NCI-H2107 treated with DMSO at 0.1 percent for 48 hours (cell line): ENCODE results near the gene PHACTR2.

ENCODE experiments used
- DNase-seq: peaks from one replicate; lab custom pipeline; 2025; ENCODE audit not compliant: unreplicated experiment; lab: John Stamatoyannopoulos, UW

Gene PHACTR2

DNA sequence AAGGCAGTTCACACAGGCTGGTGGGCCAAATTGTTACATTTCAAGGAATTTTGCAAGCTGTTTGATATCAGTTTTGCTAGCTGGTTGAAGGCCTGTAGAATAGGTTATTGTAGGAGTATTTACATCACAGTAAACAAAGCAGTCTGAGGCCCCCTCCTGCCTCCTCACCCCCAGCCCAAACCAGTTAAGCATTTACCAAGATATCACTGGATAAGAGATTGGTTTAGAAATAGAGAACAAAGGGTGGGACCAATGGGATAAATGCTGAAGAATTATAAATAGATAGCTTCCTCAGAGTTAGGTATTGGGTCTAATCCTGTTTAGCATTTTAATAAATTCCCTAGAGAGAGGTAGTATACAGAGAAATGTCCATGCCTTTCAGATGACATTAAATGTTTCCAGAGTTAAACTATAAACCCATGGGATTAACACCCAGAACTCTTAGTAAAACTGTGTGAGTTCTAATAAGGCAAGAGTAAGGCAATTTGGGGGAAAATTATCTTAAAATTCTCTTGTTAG is 2.3 kb upstream of the PHACTR2 start:
- DNase-seq = no peak

DNA sequence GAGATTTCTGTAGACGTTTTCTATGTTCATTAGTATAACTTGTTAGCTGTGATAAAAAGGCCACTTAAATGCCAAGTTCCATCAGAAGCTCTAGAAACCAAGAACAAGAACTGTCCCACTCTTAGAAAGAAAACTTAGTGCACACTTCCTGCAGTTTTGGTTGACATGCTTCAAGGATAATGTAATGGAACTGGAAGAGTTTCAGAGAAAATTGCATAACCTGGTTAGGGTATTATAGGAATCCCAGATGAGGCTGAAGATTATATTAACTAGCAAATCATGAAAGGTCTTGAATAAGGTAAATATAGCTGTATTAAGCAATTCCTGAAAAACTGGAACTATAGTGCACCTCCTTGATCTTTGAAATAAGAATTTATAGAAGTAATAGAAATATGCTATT is 1.8 kb upstream of the PHACTR2 start:
- no peak for DNase-seq

DNA sequence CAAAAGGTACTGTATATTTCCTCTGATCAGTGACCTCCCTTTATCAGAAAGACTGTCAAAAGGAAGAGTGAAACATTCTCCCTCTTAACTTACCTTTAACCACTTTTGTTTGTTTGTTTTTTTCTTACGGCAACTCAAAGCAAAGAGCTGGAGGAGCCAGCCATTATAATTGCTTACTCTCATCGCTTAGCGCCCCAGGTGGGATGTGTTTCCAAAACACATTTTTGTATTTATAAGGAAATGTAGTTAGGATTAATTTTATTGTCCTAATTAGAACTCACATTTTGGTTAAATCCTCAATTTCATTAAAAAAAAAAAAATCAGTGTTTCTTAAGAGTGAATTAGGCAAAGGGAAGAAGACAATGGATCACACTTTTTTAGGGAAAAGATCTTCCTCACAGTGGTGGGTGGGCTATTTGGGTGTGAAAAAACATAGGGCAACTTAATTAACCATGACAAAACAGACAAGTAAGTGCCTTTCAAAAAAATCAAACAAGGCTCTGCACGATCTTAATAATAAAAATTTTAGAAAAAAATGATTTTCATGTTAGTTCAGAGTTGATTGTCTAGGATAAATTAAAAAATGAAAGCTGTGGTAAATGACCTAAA is 1.2 kb upstream of the PHACTR2 start:
- no peak for DNase-seq

DNA sequence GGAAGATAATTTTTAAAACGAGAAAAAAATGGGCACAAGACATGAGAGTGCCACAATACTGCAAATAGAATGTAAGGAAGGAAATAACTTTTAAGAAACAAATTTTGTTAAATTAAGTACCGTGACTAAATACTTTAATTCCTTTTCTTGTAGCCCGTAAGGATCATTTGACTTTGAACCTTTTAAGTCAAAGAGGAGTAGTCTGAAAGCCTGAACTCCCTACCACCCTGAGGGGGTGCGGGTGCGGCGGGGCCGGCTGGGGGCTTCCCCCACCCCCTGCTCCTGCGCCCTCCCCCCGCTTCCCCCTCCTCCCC is 231 bp upstream of the PHACTR2 start:
- no peak for DNase-seq

DNA sequence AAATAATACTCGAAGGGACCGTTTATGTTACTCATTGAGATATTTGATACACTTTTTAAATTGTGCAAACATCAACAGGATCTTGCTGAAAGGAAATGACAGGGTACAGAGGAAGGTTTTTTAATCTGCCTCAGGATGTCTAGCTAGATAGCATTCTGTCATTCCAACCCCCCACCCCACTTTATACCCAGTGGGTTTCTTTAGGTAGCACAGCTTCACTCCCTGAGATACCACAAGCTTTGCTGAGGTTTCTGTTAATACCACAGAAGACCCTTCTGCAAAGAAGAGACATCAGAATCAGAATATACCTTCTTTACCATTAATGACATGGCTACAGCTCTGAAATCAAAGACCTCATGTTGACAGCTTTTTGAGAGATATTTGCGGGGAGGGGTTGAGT is 1.3 kb downstream of the PHACTR2 start:
- DNase-seq = no peak

DNA sequence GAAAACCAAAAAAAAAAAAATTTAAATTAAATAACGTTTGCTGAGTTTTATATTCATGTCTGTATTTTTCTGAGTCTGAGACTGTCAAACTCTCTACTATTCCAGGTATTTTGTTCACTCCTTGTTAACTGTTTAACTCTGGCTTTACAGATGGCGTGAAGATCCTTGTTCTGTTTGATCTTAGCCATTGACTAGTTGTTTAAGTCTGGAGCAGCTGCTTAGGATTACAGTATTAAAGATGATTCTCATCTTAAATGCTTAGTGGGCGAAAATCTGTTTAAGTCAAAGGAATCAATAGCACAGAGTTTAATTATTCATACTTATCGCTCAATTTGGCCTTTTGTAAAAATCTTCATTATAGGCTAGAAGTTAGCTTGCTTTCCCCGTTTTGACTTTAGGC is 2.4 kb downstream of the PHACTR2 start:
- DNase-seq = no peak

DNA sequence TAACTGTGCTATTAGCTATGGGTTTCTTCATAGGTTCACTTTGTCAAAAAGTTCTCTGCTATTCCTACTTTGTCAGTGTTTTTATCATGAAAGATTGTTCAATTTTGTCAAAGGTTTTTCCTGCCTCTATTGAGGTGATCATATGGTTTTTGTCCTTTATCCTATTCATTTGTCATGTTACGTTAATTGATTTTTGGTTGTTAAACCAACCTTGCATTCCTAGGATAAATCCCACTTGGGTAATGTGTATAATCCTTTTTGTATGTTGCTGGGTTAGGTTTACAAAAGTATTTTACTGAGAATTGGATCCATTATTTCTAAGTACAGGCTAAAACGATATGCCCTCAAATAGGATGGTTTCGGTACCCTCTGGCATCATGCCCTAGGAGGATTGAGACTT is 5.0 kb downstream of the PHACTR2 start:
- no peak for DNase-seq

DNA sequence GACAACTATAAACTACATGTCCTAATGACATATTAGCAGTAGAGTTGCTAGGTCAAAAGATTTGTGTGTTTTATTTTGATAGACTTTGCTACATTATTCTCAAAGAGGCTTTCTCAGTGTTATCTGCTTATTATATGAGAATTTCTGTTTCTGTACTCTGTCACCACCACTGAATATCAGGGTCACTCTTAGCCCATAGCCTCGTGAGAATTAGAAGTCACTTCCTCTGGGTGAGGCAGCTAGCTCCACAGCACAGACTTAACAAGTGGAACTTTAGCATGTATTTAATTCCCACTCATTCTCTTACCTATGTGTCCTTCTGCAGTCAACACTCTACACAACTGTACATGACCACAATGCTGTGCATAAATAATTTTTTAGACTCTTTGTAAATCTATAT is 6.7 kb downstream of the PHACTR2 start:
- no peak for DNase-seq

DNA sequence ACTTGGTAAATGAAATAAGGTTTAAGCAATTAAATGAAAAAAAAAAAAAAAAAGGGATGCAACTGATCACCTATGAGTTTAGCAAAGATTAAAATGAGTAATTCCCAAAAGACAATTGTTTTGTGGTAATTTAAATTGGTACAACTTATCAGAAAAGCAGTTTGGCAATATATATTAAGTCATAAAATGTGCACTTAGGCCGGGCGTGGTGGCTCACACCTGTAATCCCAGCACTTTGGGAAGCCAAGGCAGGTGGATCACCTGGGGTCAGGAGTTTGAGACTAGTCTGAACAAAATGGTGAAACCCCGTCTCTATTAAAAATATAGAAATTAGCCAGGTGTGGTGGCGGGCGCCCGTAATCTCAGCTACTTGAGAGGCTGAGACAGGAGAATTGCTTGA is 7.9 kb downstream of the PHACTR2 start:
- DNase-seq = no peak

DNA sequence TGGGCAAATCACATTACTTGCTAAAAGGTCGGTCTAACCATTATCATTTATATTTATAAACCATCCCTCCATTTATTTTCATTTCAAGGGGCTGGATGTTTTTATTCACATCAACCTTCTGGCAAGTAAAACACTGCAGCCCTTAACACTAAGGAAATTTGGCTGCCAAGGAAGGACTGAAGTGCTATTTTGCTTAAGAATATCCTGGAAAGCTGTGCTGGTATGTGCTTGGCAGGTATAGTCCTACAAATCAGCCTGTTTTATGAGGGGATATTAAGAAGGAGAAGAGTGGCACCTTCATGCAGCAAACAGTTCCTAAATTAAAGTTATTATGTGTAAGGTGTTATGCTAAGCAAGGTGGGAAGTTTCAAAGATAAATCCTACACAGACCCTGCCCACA is 9.8 kb downstream of the PHACTR2 start:
- no peak for DNase-seq

DNA sequence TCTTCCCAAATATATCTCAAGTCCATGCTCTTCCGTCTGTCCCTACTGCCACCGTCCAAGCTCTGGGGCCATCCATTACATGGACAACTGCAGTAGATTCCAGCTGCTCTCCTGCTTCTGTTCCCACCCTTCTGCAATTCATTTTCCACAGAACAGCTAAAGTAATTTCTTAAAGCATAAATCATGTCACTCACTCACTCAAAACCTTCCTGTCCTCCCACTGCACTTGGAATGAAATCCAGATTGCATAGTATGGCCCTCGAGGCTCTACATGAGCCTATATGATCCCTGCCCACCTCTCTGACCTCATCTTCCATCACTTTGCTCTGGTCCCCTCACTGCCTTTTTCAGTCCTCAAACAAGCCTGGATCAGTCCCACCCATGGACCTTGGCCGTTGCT is 10.9 kb downstream of the PHACTR2 start:
- no peak for DNase-seq

DNA sequence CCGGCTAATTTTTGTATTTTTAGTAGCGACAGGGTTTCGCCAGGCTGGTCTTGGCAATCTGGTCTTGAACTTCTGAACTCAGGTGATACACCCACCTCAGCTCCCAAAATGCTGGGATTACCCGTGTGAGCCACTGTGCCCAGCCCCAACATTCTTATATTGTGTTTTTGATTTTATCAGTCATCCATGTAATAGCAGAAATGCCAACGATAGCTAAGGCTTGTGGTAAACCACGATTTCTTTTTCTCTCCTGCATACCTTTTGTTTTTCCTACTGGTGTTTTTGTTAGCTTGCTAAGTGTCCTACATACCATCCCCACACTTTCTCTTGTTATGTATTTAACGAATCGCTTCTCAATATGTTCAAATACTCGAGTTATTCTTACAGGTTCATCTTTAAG is 12.1 kb downstream of the PHACTR2 start:
- DNase-seq = no peak

DNA sequence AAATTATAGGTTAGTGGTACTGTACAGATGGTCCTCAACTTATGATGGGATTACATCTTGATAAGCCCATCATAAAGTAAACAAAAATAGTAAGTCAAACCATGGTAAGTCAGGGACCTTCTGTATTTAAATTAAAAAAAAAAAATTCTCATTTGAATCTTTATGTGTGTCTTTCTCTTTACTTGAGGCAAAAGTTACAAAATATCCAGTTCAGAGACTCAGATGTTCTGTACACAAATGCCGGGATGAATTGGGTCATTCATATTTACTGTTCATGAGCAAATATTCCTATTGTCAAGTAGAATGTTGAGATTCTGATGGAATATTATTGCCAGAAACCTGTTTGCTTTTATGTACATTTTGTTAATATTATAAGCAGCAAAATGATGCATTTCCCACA is 13.4 kb downstream of the PHACTR2 start:
- DNase-seq = no peak

DNA sequence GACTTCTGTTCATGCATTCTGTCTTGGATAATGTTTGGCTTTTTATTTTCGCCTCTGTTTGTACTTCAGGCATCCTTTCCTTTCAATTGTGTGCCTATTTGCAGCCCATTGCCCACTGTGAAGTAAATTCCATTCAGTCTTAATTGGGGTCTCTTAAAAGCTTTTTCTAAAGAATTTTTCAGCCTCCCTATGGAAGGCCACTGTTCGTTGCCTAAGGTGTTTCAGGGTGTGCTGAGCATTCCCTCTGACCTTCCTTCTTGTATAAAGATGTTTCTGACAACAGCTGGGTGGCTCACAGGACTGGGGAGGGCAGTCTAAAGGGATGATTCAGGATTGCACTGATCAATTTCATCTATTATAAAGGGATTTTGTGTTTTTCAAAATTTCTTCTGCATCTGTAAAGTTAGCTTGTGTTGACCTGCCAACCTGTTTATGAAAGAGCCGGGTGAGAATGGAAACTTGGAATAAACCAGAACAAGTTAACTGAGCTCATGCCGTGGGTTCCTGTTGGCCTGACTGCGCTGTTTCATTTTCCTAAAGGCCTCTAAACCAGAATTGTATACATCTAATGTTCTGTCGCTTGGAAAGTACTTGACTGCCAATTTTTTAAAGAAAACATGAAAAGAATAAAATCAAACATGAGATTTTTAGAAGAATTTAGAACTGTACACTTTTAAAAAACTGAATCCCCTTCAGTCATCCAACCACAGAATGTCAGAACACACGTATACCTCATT is 14.3 kb downstream of the PHACTR2 start:
- no peak for DNase-seq

DNA sequence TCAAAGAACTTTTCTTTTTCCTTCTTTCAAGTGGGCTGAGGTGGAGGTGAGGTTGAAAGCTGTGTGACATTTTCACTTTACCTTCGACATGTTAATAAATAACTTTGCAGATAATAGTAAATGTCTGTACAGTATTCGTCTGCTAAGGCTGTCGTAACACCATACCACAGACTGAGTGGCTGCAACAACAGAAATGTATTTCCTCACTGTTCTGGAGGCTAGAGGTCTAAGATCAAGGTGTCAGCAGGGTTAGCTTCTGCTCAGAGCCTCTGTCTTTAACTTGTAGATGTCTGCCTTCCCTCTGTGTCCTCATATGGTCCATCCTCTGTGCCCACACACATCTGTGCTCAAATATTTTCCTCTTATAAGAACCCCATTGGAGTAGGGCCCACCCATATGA is 14.9 kb downstream of the PHACTR2 start:
- no peak for DNase-seq

DNA sequence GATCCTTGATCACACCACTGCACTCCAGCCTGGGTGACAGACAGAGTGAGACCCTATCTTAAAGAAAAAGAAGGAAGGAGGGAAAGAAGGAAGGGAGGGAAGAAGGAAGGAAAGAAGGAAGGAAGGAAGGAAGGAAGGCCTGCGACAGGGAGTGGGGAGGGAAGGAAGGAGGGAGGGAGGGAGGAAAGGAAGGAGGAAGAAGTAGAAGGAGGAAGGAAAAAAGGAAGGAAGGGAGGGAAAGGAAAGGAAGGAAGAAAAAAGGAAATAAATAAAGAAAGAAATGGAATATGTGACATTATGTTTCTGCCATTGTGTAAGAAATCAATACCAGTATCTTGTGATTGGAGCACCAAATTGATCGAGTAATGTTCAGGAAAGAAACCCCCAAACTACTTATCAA is 16.2 kb downstream of the PHACTR2 start:
- DNase-seq = no peak

DNA sequence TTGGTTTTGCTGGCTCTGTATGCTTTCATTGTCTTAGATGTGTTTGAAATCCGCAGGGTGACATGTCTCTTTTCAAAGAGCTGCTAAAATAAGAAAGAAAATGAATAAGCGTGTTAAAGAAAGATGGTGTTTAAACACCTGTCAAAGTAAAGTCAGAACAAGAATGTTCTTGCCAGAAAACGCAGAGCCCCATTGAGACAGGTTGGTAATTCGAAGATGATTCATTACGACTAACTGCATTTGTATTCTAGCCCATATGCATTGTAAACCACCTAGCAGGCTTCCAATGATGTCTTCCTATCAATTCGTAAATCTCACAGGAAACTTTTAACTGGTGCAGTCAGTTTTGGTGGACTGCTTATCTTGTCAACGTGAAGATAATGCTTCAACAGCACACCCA is 16.8 kb downstream of the PHACTR2 start:
- DNase-seq = no peak

DNA sequence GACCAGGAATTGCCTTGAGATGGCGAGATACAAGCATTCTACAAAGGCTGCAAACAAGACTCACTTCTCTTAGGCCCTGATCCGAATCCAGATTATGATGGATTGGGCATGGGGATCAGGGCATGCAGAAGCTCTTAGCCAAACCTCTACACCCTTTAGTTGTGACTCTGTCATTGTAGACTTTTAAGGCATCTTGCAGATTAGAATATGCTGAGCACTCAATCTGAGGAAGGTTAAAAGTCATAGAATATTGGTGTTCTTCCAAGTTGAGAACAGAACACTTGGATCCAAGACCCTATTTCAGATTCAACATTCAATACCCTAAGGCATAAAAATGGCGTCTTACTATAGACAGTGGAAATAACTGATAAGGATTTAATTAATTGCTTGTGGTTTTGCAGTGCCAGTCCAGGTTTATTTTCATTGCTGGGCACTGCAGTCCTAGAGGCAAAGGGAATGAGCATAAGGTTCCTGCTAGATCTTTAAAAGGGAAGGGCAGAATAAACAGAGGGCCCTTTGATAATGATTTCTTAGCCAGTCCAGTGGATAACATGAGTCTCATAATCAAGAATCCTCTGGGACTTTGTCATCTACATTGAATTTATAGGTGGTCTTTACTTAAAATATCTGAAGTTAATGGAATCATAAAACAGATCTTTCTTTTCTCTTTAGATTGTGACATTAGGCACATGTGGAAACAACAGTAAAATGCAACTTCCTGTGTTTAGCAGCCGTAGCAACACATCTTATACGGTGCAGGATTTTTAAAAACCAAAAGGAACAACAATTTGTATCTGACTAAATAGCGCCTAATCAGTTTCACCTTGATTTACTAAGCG is 17.6 kb downstream of the PHACTR2 start:
- no peak for DNase-seq

DNA sequence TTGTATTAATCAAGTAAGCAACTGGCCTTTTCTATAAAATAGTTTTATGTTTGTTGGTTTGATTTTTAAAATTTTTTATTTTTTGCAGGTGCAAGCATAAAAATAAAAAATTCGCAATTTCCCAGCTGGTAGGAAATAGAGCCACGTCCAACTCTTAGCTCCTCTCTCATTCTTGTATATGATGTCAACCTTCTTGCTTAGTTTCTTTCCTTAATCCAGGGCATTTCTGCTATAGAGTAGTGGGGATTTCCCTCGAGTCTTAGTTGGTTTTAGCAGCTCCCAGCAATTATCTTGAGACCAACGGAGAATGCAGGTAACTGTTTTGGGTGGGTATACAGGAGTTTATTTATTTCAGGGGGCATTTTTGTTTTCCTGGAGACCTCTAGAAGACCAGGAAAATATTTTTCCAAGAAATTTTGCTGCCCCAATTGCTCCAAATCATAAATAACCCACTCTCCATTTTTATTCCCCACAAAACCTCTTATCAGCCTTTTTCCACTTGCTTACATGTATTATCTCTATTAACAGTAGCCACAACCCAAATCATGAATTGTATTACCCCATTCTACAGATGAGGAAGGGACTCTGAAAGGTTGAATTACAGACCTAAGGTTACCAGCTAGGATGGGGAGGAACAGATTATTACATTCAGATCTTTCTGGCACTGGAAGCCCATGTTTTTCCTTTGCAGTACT is 18.4 kb downstream of the PHACTR2 start:
- DNase-seq = no peak

DNA sequence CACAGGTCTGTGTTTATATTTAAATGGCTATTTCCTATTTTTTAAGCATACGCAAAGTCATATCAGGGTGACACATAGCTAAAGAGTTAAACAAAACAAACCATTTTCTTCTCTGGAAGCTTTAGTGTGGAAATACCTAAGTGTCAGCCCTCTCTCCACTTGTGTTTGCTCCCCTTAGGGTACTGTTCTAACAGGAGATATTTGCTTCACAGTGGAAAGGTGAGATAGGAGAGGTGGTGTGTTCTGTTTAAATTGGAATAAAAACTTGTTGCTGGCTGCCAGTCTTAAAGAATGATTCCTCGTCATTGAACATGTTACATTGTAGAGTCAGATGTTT is 18.9 kb downstream of the PHACTR2 start:
- DNase-seq = no peak

DNA sequence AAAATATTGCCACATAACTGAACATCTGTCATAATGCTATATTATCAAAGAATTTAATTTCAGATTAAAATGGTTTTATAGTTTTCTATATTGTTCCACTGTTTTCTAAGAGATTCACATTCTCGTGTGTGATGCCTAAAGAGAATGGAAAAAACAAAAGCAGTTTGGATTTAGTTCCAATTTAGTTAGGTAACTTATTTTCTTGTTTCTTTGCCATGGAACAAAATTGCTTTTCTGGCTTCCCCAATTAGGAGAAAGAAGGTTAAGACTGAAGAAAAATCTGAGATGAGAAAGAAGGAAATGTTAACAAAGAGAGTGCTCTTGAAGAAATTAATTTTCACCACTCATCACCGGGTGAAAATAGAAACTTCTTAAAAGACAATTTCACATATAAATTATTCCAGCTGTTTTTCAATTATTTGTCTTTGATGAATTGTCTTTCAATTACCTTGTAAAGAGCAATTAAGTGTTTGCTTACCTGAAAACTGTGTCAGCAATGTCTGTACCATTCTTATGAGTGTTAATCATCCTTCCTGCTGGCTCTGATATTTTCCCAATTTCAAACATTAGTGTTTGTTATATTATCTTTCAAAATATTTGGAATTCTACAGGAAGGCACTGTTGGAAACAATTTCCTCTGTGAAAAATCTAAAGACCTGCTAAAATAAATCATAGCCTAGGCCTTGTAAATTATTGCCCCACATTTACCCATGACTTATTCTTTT is 19.5 kb downstream of the PHACTR2 start:
- DNase-seq = no peak
